Measurements from ENCODE around the gene FNIP2. TPM values are rescaled to one million over a fixed set of nuclear protein-coding genes. Genes with fewer than 3 reads are reported as not detected.
"Not testable (repeated sequence)": the region's sequence is repeated elsewhere in the genome, so short reads cannot be mapped to it uniquely, and the experiment has no call there.

Gene FNIP2
- total RNA-seq, 1 donor from 2014 or later, result 33.7 TPM

DNA sequence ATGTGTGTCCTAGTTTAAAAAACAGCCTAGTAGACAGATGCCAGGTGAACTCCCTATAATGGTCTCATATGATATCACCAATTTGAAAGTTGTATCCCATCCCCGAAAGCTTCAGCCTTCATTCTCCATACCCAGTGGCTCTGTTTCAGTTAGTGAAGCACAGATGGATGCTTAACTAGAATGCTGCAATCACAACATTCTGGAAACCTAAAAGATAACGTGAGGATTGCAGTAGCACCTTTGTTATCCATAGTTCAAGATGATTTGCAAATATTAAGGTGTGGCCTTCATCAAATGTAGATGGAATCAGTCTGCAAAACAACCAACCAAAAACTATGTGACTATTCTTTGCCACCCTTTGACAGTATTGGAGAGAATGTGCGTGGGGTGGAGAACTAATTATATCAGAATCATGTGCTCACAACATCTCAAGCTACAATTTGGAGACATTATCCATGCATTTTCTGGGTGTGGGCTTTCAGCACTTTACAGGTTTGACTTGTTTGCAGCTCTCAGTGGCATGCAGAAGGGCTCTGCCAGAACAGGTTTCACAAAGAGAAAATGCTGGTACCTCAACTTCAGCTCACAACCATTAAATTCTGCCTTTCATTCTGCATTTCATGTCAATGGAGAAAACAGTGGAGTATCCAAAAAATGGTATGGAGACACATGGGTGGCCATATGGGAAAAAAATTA lies 27.4 kb upstream of the FNIP2 start:
- TF ChIP-seq, protein P1, sequence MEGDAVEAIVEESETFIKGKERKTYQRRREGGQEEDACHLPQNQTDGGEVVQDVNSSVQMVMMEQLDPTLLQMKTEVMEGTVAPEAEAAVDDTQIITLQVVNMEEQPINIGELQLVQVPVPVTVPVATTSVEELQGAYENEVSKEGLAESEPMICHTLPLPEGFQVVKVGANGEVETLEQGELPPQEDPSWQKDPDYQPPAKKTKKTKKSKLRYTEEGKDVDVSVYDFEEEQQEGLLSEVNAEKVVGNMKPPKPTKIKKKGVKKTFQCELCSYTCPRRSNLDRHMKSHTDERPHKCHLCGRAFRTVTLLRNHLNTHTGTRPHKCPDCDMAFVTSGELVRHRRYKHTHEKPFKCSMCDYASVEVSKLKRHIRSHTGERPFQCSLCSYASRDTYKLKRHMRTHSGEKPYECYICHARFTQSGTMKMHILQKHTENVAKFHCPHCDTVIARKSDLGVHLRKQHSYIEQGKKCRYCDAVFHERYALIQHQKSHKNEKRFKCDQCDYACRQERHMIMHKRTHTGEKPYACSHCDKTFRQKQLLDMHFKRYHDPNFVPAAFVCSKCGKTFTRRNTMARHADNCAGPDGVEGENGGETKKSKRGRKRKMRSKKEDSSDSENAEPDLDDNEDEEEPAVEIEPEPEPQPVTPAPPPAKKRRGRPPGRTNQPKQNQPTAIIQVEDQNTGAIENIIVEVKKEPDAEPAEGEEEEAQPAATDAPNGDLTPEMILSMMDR (IDR thresholded peaks at IDR 0.05), result no peak
- H3K4me3 Mint-ChIP-seq (ENCODE audit: unreplicated experiment), result no peak overlapping the region

DNA sequence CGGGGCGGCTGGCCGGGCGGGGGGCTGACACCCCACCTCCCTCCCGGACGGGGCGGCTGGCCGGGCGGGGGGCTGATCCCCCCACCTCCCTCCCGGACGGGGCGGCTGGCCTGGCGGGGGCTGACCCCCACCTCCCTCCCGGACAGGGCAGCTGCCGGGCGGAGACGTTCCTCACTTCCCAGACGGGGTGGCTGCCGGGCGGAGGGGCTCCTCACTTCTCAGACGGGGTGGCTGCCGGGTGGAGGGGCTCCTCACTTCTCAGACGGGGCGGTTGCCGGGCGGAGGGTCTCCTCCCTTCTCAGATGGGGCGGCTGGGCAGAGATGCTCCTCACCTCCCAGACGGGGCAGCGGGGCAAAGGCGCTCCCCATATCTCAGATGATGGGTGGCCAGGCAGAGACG lies 22.3 kb upstream of the FNIP2 start:
- H3K36me3 Mint-ChIP-seq (ENCODE audit: low read depth); H3K9me3 Mint-ChIP-seq (ENCODE audit: low read depth); H3K4me3 Mint-ChIP-seq (ENCODE audit: unreplicated experiment); H3K27me3 Mint-ChIP-seq (ENCODE audit: low read depth); H3K4me1 Mint-ChIP-seq (ENCODE audit: low read depth); H3K27ac Mint-ChIP-seq (ENCODE audit: unreplicated experiment); DNase-seq (ENCODE audit: low spot score): not testable (repeated sequence)

More for the DNA sequence above, 27.4 kb upstream of the FNIP2 start:
- no peak for DNase-seq (ENCODE audit: low spot score)
- Mint-ChIP-seq H3K4me1 (ENCODE audit: low read depth) (no peaks in the 10 kb centered on the region), H3K36me3 (ENCODE audit: low read depth) (no peaks in the 10 kb centered on the region), H3K27ac (ENCODE audit: unreplicated experiment) (no peak overlapping the region), H3K9me3 (ENCODE audit: low read depth) (no peaks in the 10 kb centered on the region), H3K27me3 (ENCODE audit: low read depth) (no peaks in the 10 kb centered on the region)

DNA sequence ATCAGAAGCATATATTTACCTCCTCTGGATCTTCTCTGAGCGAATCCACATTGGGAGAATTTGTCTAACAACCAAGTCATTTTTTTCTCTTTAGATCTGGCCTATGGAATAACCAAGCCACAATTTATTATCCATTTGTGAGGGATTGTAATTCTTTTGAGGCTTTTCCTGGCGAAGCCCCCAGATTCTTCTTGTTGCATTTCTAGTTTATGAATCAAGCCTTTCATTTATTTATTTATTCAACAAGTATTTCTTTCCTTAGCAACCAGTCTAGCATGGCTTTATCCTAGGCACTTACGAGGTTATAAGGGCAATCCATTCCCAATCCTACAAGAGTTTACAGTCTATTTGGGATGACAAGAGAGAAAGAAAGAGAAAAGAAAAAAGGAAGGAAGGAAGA lies 18.4 kb upstream of the FNIP2 start:
- Mint-ChIP-seq H3K4me3 (ENCODE audit: unreplicated experiment) (no peak overlapping the region), H3K4me1 (ENCODE audit: low read depth) (peaks cover 19% of the 10 kb centered on the region), H3K27me3 (ENCODE audit: low read depth) (no peaks in the 10 kb centered on the region), H3K9me3 (ENCODE audit: low read depth) (no peaks in the 10 kb centered on the region), H3K27ac (ENCODE audit: unreplicated experiment) (peak overlapping the region; percentile 82), H3K36me3 (ENCODE audit: low read depth) (no peaks in the 10 kb centered on the region)
- no peak for DNase-seq (ENCODE audit: low spot score)
- TF ChIP-seq, protein P1 (IDR thresholded peaks at IDR 0.05), result no peak

DNA sequence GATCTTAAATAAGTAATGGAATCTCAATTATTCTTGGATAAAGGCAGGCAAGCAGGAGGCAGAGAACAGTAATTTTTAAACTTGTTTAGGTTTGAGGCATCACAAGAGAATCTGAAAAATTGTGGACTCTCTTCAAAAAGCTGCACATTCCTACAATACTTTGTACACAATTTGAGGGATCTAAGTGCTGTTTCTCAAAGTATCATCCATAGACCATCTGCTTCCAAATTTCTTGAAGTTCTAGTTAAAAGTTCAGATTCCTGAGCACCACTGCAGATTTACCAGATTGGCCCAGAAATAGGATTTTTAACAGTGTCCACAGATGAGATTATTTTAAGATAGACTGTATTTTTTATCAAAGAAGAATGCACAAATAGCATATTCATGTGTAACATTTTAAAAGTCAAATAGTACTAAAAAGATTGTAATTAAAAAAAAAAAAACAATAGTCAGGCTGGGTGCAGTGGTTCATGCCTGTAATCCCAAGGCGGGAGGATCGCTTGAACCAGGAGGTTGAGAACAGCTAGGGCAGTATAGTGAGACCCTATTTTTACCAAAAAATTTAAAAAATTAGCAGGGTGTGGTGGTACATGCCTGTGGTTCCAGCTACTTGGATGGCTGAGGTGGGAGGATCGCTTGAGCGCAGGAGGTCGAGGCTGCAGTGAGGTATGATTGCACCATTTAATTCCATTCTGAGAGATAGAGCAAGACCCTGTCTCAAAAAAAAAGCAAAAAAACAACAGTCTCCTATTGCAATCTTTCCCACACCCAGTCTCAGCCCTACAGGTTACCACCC lies 14.2 kb upstream of the FNIP2 start:
- Mint-ChIP-seq H3K27ac (ENCODE audit: unreplicated experiment) (peak overlapping the region; percentile 53), H3K27me3 (ENCODE audit: low read depth) (no peaks in the 10 kb centered on the region), H3K4me3 (ENCODE audit: unreplicated experiment) (no peak overlapping the region), H3K9me3 (ENCODE audit: low read depth) (peaks cover 6% of the 10 kb centered on the region), H3K4me1 (ENCODE audit: low read depth) (peaks cover 19% of the 10 kb centered on the region), H3K36me3 (ENCODE audit: low read depth) (no peaks in the 10 kb centered on the region)
- no peak for DNase-seq (ENCODE audit: low spot score)
- TF ChIP-seq, protein P1 (IDR thresholded peaks at IDR 0.05), result no peak

DNA sequence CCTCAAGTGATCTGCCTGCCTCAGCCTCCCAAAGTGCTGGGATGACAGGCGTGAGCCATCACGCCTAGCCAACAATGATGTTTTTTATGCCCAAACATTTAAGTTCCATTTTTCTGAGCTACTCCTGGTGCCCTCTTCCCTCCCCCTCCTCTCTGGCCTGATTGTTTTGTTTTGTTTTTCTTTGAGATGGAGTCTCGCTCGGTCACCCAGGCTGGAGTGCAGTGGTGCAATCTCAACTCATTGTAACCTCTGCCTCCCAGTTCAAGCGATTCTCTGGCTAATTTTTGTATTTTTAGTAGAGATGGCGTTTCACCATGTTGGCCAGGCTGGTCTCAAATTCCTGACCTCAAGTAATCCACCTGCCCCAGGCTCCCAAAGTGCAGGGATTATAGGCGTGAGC lies 13.0 kb upstream of the FNIP2 start:
- H3K4me3 Mint-ChIP-seq (ENCODE audit: unreplicated experiment); H3K36me3 Mint-ChIP-seq (ENCODE audit: low read depth); H3K27ac Mint-ChIP-seq (ENCODE audit: unreplicated experiment); H3K27me3 Mint-ChIP-seq (ENCODE audit: low read depth); H3K9me3 Mint-ChIP-seq (ENCODE audit: low read depth); DNase-seq (ENCODE audit: low spot score): not testable (repeated sequence)
- peaks cover 13% of the 10 kb centered on the region for H3K4me1 Mint-ChIP-seq (ENCODE audit: low read depth)

DNA sequence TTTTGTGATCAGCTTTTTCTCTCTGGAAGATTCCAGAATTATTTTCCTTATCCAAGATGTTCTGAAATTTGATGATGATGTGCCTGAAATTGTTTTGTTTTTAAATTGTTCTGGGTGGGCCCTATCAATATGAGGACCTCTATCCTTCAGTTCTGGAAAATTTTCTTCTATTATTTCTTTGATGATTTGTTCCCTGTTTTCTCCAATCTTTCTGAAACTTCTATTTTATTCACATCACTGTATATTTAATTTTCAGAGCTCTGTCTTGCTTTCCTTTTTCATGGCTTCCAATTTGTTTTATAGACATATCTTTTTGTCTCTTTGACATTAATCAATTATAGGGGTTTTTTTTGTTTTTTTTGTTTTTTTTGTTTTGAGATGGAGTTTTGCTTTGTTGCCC lies 12.2 kb upstream of the FNIP2 start:
- H3K9me3 Mint-ChIP-seq (ENCODE audit: low read depth), result peaks cover 6% of the 10 kb centered on the region
- H3K4me1 Mint-ChIP-seq (ENCODE audit: low read depth), result peaks cover 13% of the 10 kb centered on the region
- no peaks in the 10 kb centered on the region for H3K36me3 Mint-ChIP-seq (ENCODE audit: low read depth)
- no peaks in the 10 kb centered on the region for H3K27me3 Mint-ChIP-seq (ENCODE audit: low read depth)
- no peak overlapping the region for H3K4me3 Mint-ChIP-seq (ENCODE audit: unreplicated experiment)
- TF ChIP-seq, protein P1 (IDR thresholded peaks at IDR 0.05), result no peak
- DNase-seq (ENCODE audit: low spot score), result no peak
- no peak overlapping the region for H3K27ac Mint-ChIP-seq (ENCODE audit: unreplicated experiment)
